Sigmoid colon (tissue), 4 donors: ENCODE data around the gene FNDC4.

Experiments used
- CTCF ChIP-seq, 4 experiments: fragments of 450-650 bp in 3 of 4; fragments of 200-600 bp in 1 of 4; IDR thresholded peaks; one replicate each; pipeline ENCODE4 v1.5.1; 2016 to 2019; ENCODE audit warnings: antibody characterized with exemption in 4 of 4, mild to moderate bottlenecking in 3 of 4, moderate library complexity in 2 of 4
- POLR2AphosphoS5 ChIP-seq, 4 donors: sonication (generic); formaldehyde crosslinking; IDR thresholded peaks; one replicate each; pipeline ENCODE4 v1.6.1; 2017; ENCODE audit warnings: antibody characterized with exemption in 4 of 4

- no peak for TF ChIP-seq CTCF (IDR thresholded peaks at IDR 0.05)
- TF ChIP-seq POLR2AphosphoS5 (IDR thresholded peaks at IDR 0.05) = peak; percentile 15 to 67 (median 52)
These were observed 586 bp downstream of the FNDC4 start for GRCh38 chr2:27494284-27494943.
